Testis (tissue), 2 donors: ENCODE data around the gene TEAD3.

ENCODE experiments used
- POLR2A ChIP-seq: fragments of 450-650 bp; IDR thresholded peaks from one replicate; pipeline ENCODE4 v1.6.1; 2017; ENCODE audit warnings: antibody characterized with exemption, mild to moderate bottlenecking, moderate library complexity
- TF ChIP-seq, protein P1 (sequence below), 3 experiments: fragments of 450-650 bp in 2 of 3; fragments of 200-600 bp in 1 of 3; sonication (generic) in 1 of 3; IDR thresholded peaks; one replicate each; pipeline ENCODE4 v1.5.1; 2016 to 2019; ENCODE audit warnings: antibody characterized with exemption in 3 of 3, mild to moderate bottlenecking in 2 of 3, moderate library complexity in 1 of 3

DNA sequence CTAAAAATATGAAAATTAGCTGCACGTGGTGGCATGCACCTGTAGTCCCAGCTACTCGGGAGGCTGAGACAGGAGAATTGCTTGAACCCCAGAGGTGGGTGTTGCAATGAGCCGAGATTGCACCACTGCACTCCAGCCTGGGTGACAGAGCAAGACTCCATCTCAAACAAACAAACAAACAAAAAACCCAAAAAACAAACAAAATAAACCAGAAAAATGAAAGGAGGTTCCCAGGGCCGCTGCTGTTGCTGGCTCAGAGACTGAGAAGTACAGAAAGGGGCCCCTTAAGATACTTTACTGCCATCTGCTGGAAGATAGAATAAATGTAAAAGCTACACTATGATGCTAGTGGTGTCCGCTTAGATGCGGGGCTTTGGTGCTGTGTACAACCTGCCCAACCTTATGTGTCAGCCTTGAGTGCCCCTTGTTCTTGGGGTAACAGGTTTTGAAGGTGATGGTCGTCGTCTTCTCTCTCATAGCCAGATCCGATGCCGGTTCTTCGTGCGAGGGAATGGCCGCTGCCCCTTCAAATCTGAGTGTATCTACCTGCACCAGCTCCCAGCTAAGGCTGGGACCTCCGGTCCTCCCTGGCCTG is 47.5 kb downstream of the TEAD3 start:
- TF ChIP-seq, protein P1, sequence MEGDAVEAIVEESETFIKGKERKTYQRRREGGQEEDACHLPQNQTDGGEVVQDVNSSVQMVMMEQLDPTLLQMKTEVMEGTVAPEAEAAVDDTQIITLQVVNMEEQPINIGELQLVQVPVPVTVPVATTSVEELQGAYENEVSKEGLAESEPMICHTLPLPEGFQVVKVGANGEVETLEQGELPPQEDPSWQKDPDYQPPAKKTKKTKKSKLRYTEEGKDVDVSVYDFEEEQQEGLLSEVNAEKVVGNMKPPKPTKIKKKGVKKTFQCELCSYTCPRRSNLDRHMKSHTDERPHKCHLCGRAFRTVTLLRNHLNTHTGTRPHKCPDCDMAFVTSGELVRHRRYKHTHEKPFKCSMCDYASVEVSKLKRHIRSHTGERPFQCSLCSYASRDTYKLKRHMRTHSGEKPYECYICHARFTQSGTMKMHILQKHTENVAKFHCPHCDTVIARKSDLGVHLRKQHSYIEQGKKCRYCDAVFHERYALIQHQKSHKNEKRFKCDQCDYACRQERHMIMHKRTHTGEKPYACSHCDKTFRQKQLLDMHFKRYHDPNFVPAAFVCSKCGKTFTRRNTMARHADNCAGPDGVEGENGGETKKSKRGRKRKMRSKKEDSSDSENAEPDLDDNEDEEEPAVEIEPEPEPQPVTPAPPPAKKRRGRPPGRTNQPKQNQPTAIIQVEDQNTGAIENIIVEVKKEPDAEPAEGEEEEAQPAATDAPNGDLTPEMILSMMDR (IDR thresholded peaks at IDR 0.05): peak; percentile 54 to 71 (median 67)
- TF ChIP-seq POLR2A: no peak
